GM12878 (cell line): Measurements from ENCODE around the gene HRG. TPM values are rescaled to one million over a fixed set of nuclear protein-coding genes. Genes with fewer than 3 reads are reported as not detected.

Experiments
- ATAC-seq: fragments of 200-7000 bp; cut with Tn5 transposase; 3 replicates; pipeline ENCODE4 v1.9.1; 2020; ENCODE audit warnings: mild to moderate bottlenecking, moderate library complexity
- BruUV-seq: library from RNA; stranded (reverse); fragments of 400-500 nt; replicated peaks from 2 replicates; lab custom pipeline; 2021; lab: Mats Ljungman, UMichigan
- CTCF ChIA-PET: fragments of 300-600 bp; sonication (Branson Sonifier 250); formaldehyde crosslinking; extraction: SDS; loops from one replicate; lab custom pipeline; 2021; ENCODE audit warnings: inconsistent platforms; lab: Yijun Ruan, JAX
- POLR2A ChIA-PET: fragments of 350-600 bp; formaldehyde crosslinking; extraction: SDS; loops from one replicate; lab custom pipeline; 2021; ENCODE audit warnings: inconsistent platforms; lab: Charles Lee
- RAD21 ChIA-PET: fragments of 300-600 bp; sonication (Branson Sonifier 250); formaldehyde crosslinking; loops from one replicate; lab custom pipeline; 2023; ENCODE audit warnings: antibody characterized with exemption; ENCODE audit not compliant: unreplicated experiment; lab: Charles Lee
- SMC1A ChIA-PET: fragments of 300-600 bp; sonication (Branson Sonifier 250); formaldehyde crosslinking; loops from one replicate; lab custom pipeline; 2023; ENCODE audit not compliant: unreplicated experiment, uncharacterized antibody; lab: Charles Lee
- DNase-seq: peaks from one replicate; pipeline ENCODE4 v3.0.0-alpha.2; 2011; ENCODE audit warnings: low read depth, low spot score
- FAIRE-seq: peaks from 3 replicates; lab custom pipeline; 2011; peaks lifted over from hg19 to GRCh38; lab: Jason Lieb, UNC
- H2AFZ ChIP-seq: 2 replicates; pipeline ENCODE4 v1.6.0; 2011; ENCODE audit warnings: low read depth, low read length, control low read depth; ENCODE audit not compliant: control insufficient read depth
- H3K27ac ChIP-seq: 2 replicates; pipeline ENCODE4 v1.5.1; 2011; ENCODE audit warnings: control low read depth; ENCODE audit not compliant: control insufficient read depth, insufficient read depth
- H3K27me3 ChIP-seq, 2 experiments: replicated peaks in 1 of 2; 2 replicates each; pipeline versions ENCODE4 v1.6.0 to v1.6.1; 2011; ENCODE audit warnings: low read length in 1 of 2; ENCODE audit not compliant: control insufficient read depth in 2 of 2, insufficient read depth in 2 of 2
- H3K36me3 ChIP-seq, 2 experiments: 2 replicates each; pipeline ENCODE4 v1.5.1; 2011; ENCODE audit warnings: low read length in 1 of 2; ENCODE audit not compliant: control insufficient read depth in 2 of 2, insufficient read depth in 2 of 2
- H3K4me1 ChIP-seq: 2 replicates; pipeline ENCODE4 v1.6.1; 2011; ENCODE audit warnings: mild to moderate bottlenecking, low read length, moderate library complexity, mixed read lengths; ENCODE audit not compliant: control insufficient read depth, insufficient read depth
- H3K4me2 ChIP-seq: 2 replicates; pipeline ENCODE4 v1.6.0; 2011; ENCODE audit warnings: control low read depth; ENCODE audit not compliant: control insufficient read depth, insufficient read depth
- H3K4me3 ChIP-seq: fragments of 200-600 bp; sonication (generic); 2 replicates; pipeline ENCODE4 v1.5.1; 2016
- H3K79me2 ChIP-seq: 2 replicates; pipeline ENCODE4 v1.6.0; 2011; ENCODE audit warnings: low read length; ENCODE audit not compliant: control insufficient read depth, insufficient read depth
- H3K9ac ChIP-seq: 2 replicates; pipeline ENCODE4 v1.8.0; 2011; ENCODE audit warnings: low read length, control low read depth, mixed read lengths; ENCODE audit not compliant: control insufficient read depth, insufficient read depth
- H3K9me3 ChIP-seq: replicated peaks from 3 replicates; pipeline ENCODE4 v1.5.1; 2011; ENCODE audit warnings: mild to moderate bottlenecking, low read length; ENCODE audit not compliant: control insufficient read depth, insufficient read depth
- H4K20me1 ChIP-seq: 2 replicates; pipeline ENCODE4 v1.6.0; 2011; ENCODE audit not compliant: control insufficient read depth, insufficient read depth
- ETV6 ChIP-seq, 2 experiments: fragments of 450-650 bp in 1 of 2; IDR thresholded peaks in 1 of 2; conservative IDR thresholded peaks in 1 of 2; 2 replicates each; pipeline ENCODE4 v1.6.1; 2014; ENCODE audit warnings: antibody characterized with exemption in 1 of 2, borderline replicate concordance in 1 of 2, low read depth in 1 of 2, mild to moderate bottlenecking in 1 of 2, moderate library complexity in 1 of 2
- FOXM1 ChIP-seq: IDR thresholded peaks from 2 replicates; pipeline ENCODE4 v1.6.1; 2012; ENCODE audit warnings: low read depth, mild to moderate bottlenecking, inconsistent platforms, low read length, moderate library complexity
- NKRF ChIP-seq: fragments of 450-650 bp; conservative IDR thresholded peaks from 2 replicates; pipeline ENCODE4 v1.6.1; 2017; ENCODE audit warnings: mild to moderate bottlenecking, moderate library complexity
- PKNOX1 ChIP-seq: fragments of 450-650 bp; IDR thresholded peaks from 2 replicates; pipeline ENCODE4 v1.6.1; 2016; ENCODE audit warnings: mild to moderate bottlenecking
- POLR2A ChIP-seq: IDR thresholded peaks from 2 replicates; pipeline ENCODE4 v1.6.1; 2011; ENCODE audit warnings: low read depth, mild to moderate bottlenecking, low read length
- POLR2AphosphoS5 ChIP-seq: IDR thresholded peaks from 2 replicates; pipeline ENCODE4 v1.6.1; 2011; ENCODE audit warnings: mild to moderate bottlenecking, low read length, inconsistent platforms
- SP1 ChIP-seq: IDR thresholded peaks from one replicate; pipeline ENCODE4 v1.6.1; 2011; ENCODE audit warnings: low read depth, low read length
- TBL1XR1 ChIP-seq: IDR thresholded peaks from 2 replicates; pipeline ENCODE4 v1.6.1; 2012; ENCODE audit warnings: low read depth, low read length, improper control_type of control experiment
- ZBTB11 ChIP-seq: fragments of 450-650 bp; formaldehyde crosslinking; IDR thresholded peaks from 2 replicates; pipeline ENCODE4 v1.5.0; 2022; ENCODE audit warnings: mild to moderate bottlenecking, missing genetic modification characterization
- ZNF592 ChIP-seq: fragments of 450-650 bp; IDR thresholded peaks from 2 replicates; pipeline ENCODE4 v1.6.1; 2017; ENCODE audit warnings: mild to moderate bottlenecking, moderate library complexity
- in situ Hi-C: fragments of 300-500 bp; cut with MboI; formaldehyde crosslinking; loops from 9 replicates; pipeline ENCODE4 v1.14.3; 2018; ENCODE audit warnings: mixed read lengths
- intact Hi-C: fragments of 100-400 bp; cut with micrococcal nuclease; formaldehyde crosslinking; loops from one replicate; pipeline ENCODE4 v1.14.2; 2022; ENCODE audit not compliant: unreplicated experiment
- polyA plus RNA-seq, 11 experiments: library from polyadenylated mRNA; depleted of rRNA in 4 of 11; unstranded in 6 of 11; stranded (reverse) in 5 of 11; fragments of >200 nt; fragmentation: Nextera tagmentation in 4 of 11; fragmentation: Illumina TruSeq in 1 of 11; extraction: Ambion mirVana in 4 of 11; extraction: Trizol in 1 of 11; gene quantifications; 1 replicate in 1 of 11; 2 replicates in 10 of 11; pipeline versions ENCODE4 v1.2.1 to v1.2.3, GENCODE V29; 2011 to 2016; ENCODE audit warnings: inconsistent platforms in 2 of 11, missing spikeins in 2 of 11, low read depth in 1 of 11
- total RNA-seq, 4 experiments: library from RNA; depleted of rRNA in 3 of 4; stranded (reverse); fragments of >200 nt in 3 of 4; fragmentation: Illumina TruSeq in 1 of 4; extraction: Trizol in 1 of 4; gene quantifications; 2 replicates each; pipeline versions ENCODE4 v1.2.1 to v1.2.3, GENCODE V29; 2013 to 2021

HRG gene
- total and polyA plus RNA-seq, 10 of the 15 experiments (the other 5 are each of a cell fraction or from before 2014, with no cell fraction given): 0.21 TPM; not detected in 9

GRCh38 chr3:186640473-186640818, 25.4 kb upstream of the HRG start (continued):
- TF ChIP-seq ZNF592 (no peak), POLR2AphosphoS5 (no peak), POLR2A (no peak), SP1 (no peak), ZBTB11 (CRISPR knock-in tag) (no peak)

GRCh38 chr3:186640929-186641328, 24.9 kb upstream of the HRG start:
- no peaks in the 10 kb centered on the region for H3K36me3 ChIP-seq
- FAIRE-seq (no peak), DNase-seq (no peak), ATAC-seq (no peak)
- no peaks in the 10 kb centered on the region for H3K4me1 ChIP-seq
- SMC1A ChIA-PET: interaction anchor here (1.5 kb wide), 1 partner anchor 8 kb away, joined by 3 read pairs; no protein-coding TSS in a partner anchor
- intact Hi-C loops: no loop called here
- no peaks in the 10 kb centered on the region; the same call in 2 of the 3 replicates for H3K9me3 ChIP-seq
- H3K79me2 ChIP-seq: no peaks in the 10 kb centered on the region
- CTCF ChIA-PET: interaction anchor here (0.6 to 2.1 kb wide), 3 partner anchors 10 to 24 kb away, joined by 3 to 9 read pairs (median 4); no protein-coding TSS in a partner anchor
- H4K20me1 ChIP-seq: no peaks in the 10 kb centered on the region
- no peak for TF ChIP-seq ETV6 (conservative IDR thresholded peaks at IDR 0.05 in 1 of 2, IDR thresholded peaks at IDR 0.05 in 1 of 2; ENCODE audit: borderline replicate concordance in 1 of 2, low read depth in 1 of 2)
- TF ChIP-seq NKRF: no peak
- TF ChIP-seq TBL1XR1: no peak
- no peak for TF ChIP-seq PKNOX1
- TF ChIP-seq FOXM1: no peak
- POLR2A ChIA-PET: no interaction called here
- no TSS peak for BruUV-seq
- H3K9ac ChIP-seq: no peak overlapping the region
- no peak overlapping the region for H3K4me2 ChIP-seq
- no peak overlapping the region for H3K4me3 ChIP-seq
- RAD21 ChIA-PET: no interaction called here
- in situ Hi-C loops: no loop called here
- H3K27me3 ChIP-seq: peaks cover 0 to 3% of the 10 kb centered on the region in 2 experiments; a peak in 2 of 4 replicates
- H3K27ac ChIP-seq: no peak overlapping the region
- no peak overlapping the region for H2AFZ ChIP-seq
